WTC11 (cell line): ENCODE data around the gene ZBTB12. TPM values are rescaled to one million over a fixed set of nuclear protein-coding genes. Genes with fewer than 3 reads are reported as not detected.

Experiments used
- ATAC-seq: fragments of 200-7000 bp; cut with Tn5 transposase; 2 replicates; pipeline ENCODE4 v1.10.0; 2021; ENCODE audit warnings: mild to moderate bottlenecking, moderate library complexity
- CTCF ChIA-PET: fragments of 300-600 bp; sonication (Branson Sonifier 250); formaldehyde crosslinking; loops from one replicate; lab custom pipeline; 2021; ENCODE audit warnings: antibody characterized with exemption; lab: Charles Lee
- POLR2A ChIA-PET: fragments of 350-600 bp; sonication (Branson Sonifier 250); formaldehyde crosslinking; loops from one replicate; lab custom pipeline; 2021; ENCODE audit warnings: antibody characterized with exemption; lab: Charles Lee
- DNase-seq: peaks from one replicate; pipeline ENCODE4 v3.0.0; 2021; ENCODE audit warnings: low spot score
- H3K27ac Mint-ChIP-seq: 2 replicates; pipeline ENCODE4 v1.8.0; 2021; ENCODE audit warnings: mixed read lengths
- H3K27me3 Mint-ChIP-seq: 2 replicates; pipeline ENCODE4 v1.8.0; 2021; ENCODE audit warnings: low read depth, mild to moderate bottlenecking, moderate library complexity, mixed read lengths
- H3K36me3 Mint-ChIP-seq: 2 replicates; pipeline ENCODE4 v1.8.0; 2021; ENCODE audit warnings: mixed read lengths
- H3K4me1 Mint-ChIP-seq: 2 replicates; pipeline ENCODE4 v1.8.0; 2022; ENCODE audit warnings: mixed read lengths
- H3K4me3 Mint-ChIP-seq: 2 replicates; pipeline ENCODE4 v1.8.0; 2021; ENCODE audit warnings: mild to moderate bottlenecking, moderate library complexity, mixed read lengths
- H3K9me3 Mint-ChIP-seq: 2 replicates; pipeline ENCODE4 v1.8.0; 2021; ENCODE audit warnings: mixed read lengths
- ATF1 ChIP-seq: sonication (generic); formaldehyde crosslinking; IDR thresholded peaks from 2 replicates; pipeline ENCODE4 v1.8.1; 2023; ENCODE audit warnings: mild to moderate bottlenecking, moderate library complexity, missing genetic modification reagents
- ATF2 ChIP-seq: sonication (generic); formaldehyde crosslinking; IDR thresholded peaks from 2 replicates; pipeline ENCODE4 v1.8.1; 2022; ENCODE audit warnings: low read depth, missing genetic modification reagents, borderline replicate concordance
- ATF6 ChIP-seq: sonication (generic); formaldehyde crosslinking; IDR thresholded peaks from 2 replicates; pipeline ENCODE4 v1.8.1; 2023; ENCODE audit warnings: mild to moderate bottlenecking, missing genetic modification reagents
- CTCF ChIP-seq: fragments of 200-600 bp; IDR thresholded peaks from 2 replicates; pipeline ENCODE4 v1.8.0; 2022; ENCODE audit warnings: antibody characterized with exemption
- ESRRA ChIP-seq: sonication (generic); formaldehyde crosslinking; IDR thresholded peaks from 2 replicates; pipeline ENCODE4 v1.8.1; 2022; ENCODE audit warnings: mild to moderate bottlenecking, missing genetic modification reagents, borderline replicate concordance
- FOXJ3 ChIP-seq: sonication (generic); formaldehyde crosslinking; IDR thresholded peaks from 2 replicates; pipeline ENCODE4 v1.9.0; 2021; ENCODE audit warnings: missing genetic modification reagents, mild to moderate bottlenecking, borderline replicate concordance
- FOXK1 ChIP-seq: sonication (generic); formaldehyde crosslinking; IDR thresholded peaks from 2 replicates; pipeline ENCODE4 v1.8.0; 2022; ENCODE audit warnings: mild to moderate bottlenecking, moderate library complexity, missing genetic modification reagents
- GTF2I ChIP-seq: fragments of 250-450 bp; sonication (Bioruptor Pico); conservative IDR thresholded peaks from 2 replicates; pipeline ENCODE4 v1.4.0; 2021; ENCODE audit warnings: mild to moderate bottlenecking
- IRF1 ChIP-seq: sonication (generic); formaldehyde crosslinking; IDR thresholded peaks from 2 replicates; pipeline ENCODE4 v1.8.0; 2023; ENCODE audit warnings: missing genetic modification reagents
- MAX ChIP-seq: sonication (generic); formaldehyde crosslinking; IDR thresholded peaks from 2 replicates; pipeline ENCODE4 v1.8.0; 2022; ENCODE audit warnings: mild to moderate bottlenecking, missing genetic modification reagents
- NFATC4 ChIP-seq: fragments of 250-450 bp; sonication (Bioruptor Pico); IDR thresholded peaks from 2 replicates; pipeline ENCODE4 v1.9.0; 2021; ENCODE audit warnings: mild to moderate bottlenecking
- NFYB ChIP-seq: sonication (generic); formaldehyde crosslinking; conservative IDR thresholded peaks from 2 replicates; pipeline ENCODE4 v1.8.0; 2022; ENCODE audit warnings: low read depth, missing genetic modification reagents
- OVOL2 ChIP-seq: fragments of 250-450 bp; sonication (Bioruptor Pico); IDR thresholded peaks from 2 replicates; pipeline ENCODE4 v1.9.0; 2021; ENCODE audit warnings: mild to moderate bottlenecking, borderline replicate concordance
- PRDM15 ChIP-seq: sonication (generic); formaldehyde crosslinking; IDR thresholded peaks from 2 replicates; pipeline ENCODE4 v1.8.0; 2022; ENCODE audit warnings: missing genetic modification reagents
- SMAD3 ChIP-seq: sonication (generic); formaldehyde crosslinking; IDR thresholded peaks from 2 replicates; pipeline ENCODE4 v1.8.0; 2022; ENCODE audit warnings: missing genetic modification reagents, mild to moderate bottlenecking, borderline replicate concordance
- SMAD4 ChIP-seq: sonication (generic); formaldehyde crosslinking; IDR thresholded peaks from 2 replicates; pipeline ENCODE4 v1.8.0; 2022; ENCODE audit warnings: mild to moderate bottlenecking, missing genetic modification reagents
- SOX15 ChIP-seq: fragments of 250-450 bp; sonication (Bioruptor Pico); IDR thresholded peaks from 2 replicates; pipeline ENCODE4 v1.9.0; 2021; ENCODE audit warnings: mild to moderate bottlenecking
- SP1 ChIP-seq: sonication (generic); formaldehyde crosslinking; conservative IDR thresholded peaks from 2 replicates; pipeline ENCODE4 v1.8.1; 2022; ENCODE audit warnings: missing genetic modification reagents
- TEAD1 ChIP-seq: sonication (generic); formaldehyde crosslinking; IDR thresholded peaks from 2 replicates; pipeline ENCODE4 v1.8.0; 2022; ENCODE audit warnings: mild to moderate bottlenecking, missing genetic modification reagents
- ZMAT4 ChIP-seq: fragments of 250-450 bp; sonication (Bioruptor Pico); IDR thresholded peaks from 2 replicates; pipeline ENCODE4 v1.9.0; 2021; ENCODE audit warnings: mild to moderate bottlenecking
- total RNA-seq: library from RNA; stranded (reverse); gene quantifications from 3 replicates; pipeline ENCODE4 v1.2.3, GENCODE V29; 2021

Gene ZBTB12
- total RNA-seq, 1 experiment from 2014 or later: 24.0 TPM

GRCh38 chr6:31930962-31931361 lies 29.1 kb upstream of the ZBTB12 start (continued):
- no peak for TF ChIP-seq ATF6
- no peak for TF ChIP-seq TEAD1 (CRISPR knock-in tag)
- TF ChIP-seq MAX (CRISPR knock-in tag): no peak
- TF ChIP-seq OVOL2 (CRISPR knock-in tag): no peak
- TF ChIP-seq ESRRA (CRISPR knock-in tag): no peak
- no peak for TF ChIP-seq GTF2I (CRISPR knock-in tag)
- no peak for TF ChIP-seq ZMAT4 (CRISPR knock-in tag)
- TF ChIP-seq CTCF: no peak
- TF ChIP-seq SMAD4 (CRISPR knock-in tag): no peak
- no peak for TF ChIP-seq NFATC4
- TF ChIP-seq FOXJ3 (CRISPR knock-in tag): no peak
- no peak for TF ChIP-seq SOX15

GRCh38 chr6:31928672-31928939 lies 26.7 kb upstream of the ZBTB12 start:
- Mint-ChIP-seq H3K4me1 (no peaks in the 10 kb centered on the region), H3K27me3 (peaks cover 26% of the 10 kb centered on the region), H3K4me3 (no peak overlapping the region), H3K36me3 (no peaks in the 10 kb centered on the region), H3K27ac (no peak overlapping the region), H3K9me3 (peaks cover 13% of the 10 kb centered on the region)
- POLR2A ChIA-PET: no interaction called here
- no peak for DNase-seq
- CTCF ChIA-PET: interaction anchor here (1.7 kb wide), 1 partner anchor 24 kb away, joined by 5 read pairs; no protein-coding TSS in a partner anchor
- TF ChIP-seq NFYB: no peak
- no peak for TF ChIP-seq PRDM15
- TF ChIP-seq SMAD3 (CRISPR knock-in tag): no peak
- no peak for TF ChIP-seq FOXK1 (CRISPR knock-in tag)
- TF ChIP-seq ATF2 (CRISPR knock-in tag): no peak
- TF ChIP-seq SP1: no peak
- TF ChIP-seq ATF1 (CRISPR knock-in tag): no peak
- TF ChIP-seq IRF1 (CRISPR knock-in tag): no peak
- ATAC-seq: no peak
